Measurements from ENCODE around the gene KLLN.
"Not testable (repeated sequence)": the region's sequence is repeated elsewhere in the genome, so short reads cannot be mapped to it uniquely, and the experiment has no call there.

KLLN gene

DNA sequence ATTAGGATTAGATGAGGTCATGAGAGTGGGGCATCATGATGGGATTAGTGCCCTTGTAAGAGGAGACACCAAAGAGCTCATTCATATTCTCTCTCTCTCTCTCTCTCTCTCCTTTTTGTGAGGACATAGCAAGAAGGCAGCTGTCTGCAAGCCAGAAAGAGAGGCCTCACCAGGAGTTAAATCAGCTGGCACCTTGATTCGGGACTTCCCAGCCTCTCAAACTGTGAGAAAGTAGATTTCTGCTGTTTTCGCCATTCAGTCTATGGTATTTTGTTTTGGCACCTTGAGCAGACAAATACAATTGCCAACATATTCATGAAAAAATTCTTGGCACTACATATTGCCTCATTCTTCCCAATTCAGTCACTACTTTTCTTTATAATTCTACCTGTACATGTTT, 24.7 kb downstream of the KLLN start:
- no peak for DNase-seq

DNA sequence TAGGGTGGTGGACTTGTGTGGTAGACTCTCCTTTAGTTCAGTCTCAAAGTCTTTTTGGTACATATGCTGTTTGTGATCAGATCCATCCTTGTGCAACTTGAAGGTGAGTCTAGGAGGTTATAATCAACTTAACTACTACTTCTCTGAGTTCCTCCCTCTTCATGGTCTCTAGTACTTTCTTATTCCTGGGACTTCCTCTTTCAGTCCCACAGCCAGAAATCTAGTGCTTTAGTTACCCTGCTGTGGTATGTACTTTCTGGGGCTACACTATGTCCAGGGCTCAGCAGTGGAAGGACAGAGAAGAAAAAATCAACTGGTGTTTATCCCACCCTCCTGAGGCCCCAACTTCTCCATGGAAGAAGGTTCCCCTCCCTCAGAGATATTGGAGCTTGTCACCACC, 25.9 kb downstream of the KLLN start:
- DNase-seq = no peak

- DNase-seq = no peak
These were observed 27.2 kb downstream of the KLLN start for GRCh38 chr10:87836098-87836497.

GRCh38 chr10:87829986-87830729, 33.2 kb downstream of the KLLN start:
- no peak for DNase-seq

GRCh38 chr10:87829051-87829450, 34.3 kb downstream of the KLLN start:
- DNase-seq = not testable (repeated sequence)

- DNase-seq = no peak
These were observed 35.7 kb downstream of the KLLN start for GRCh38 chr10:87827681-87828080.

DNA sequence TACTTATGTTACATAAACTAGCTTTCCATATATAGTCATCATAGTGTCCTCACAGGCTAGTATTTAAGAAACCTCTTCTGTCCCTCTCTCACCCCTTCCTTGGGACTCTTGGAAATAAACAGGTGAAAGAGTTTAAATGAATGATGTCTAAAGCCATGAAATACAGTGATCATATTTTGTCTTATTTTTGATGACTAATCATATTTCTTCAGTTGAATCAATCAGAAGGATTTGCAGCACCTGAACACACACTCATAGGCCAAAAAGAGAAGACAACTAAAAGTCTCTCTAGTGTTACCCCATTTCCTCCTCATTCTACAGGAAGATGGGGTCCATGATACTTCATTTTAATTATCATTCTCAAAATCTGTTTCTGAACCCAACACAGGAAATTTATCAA, 36.7 kb downstream of the KLLN start:
- no peak for DNase-seq

DNA sequence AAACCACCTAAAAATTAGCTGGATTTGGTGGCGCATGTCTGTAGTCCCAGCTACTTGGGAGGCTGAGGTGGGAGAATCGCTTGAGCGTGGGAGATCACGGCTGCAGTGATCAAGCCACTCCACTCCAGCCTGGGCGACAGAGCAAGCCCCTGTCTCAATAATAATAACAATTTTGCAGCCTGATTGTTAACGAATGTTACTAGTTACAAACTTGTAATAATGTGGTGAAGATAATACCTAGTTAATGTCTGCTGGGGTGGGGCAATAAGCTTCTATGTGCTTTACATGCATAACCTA, 44.1 kb downstream of the KLLN start:
- DNase-seq = no peak

DNA sequence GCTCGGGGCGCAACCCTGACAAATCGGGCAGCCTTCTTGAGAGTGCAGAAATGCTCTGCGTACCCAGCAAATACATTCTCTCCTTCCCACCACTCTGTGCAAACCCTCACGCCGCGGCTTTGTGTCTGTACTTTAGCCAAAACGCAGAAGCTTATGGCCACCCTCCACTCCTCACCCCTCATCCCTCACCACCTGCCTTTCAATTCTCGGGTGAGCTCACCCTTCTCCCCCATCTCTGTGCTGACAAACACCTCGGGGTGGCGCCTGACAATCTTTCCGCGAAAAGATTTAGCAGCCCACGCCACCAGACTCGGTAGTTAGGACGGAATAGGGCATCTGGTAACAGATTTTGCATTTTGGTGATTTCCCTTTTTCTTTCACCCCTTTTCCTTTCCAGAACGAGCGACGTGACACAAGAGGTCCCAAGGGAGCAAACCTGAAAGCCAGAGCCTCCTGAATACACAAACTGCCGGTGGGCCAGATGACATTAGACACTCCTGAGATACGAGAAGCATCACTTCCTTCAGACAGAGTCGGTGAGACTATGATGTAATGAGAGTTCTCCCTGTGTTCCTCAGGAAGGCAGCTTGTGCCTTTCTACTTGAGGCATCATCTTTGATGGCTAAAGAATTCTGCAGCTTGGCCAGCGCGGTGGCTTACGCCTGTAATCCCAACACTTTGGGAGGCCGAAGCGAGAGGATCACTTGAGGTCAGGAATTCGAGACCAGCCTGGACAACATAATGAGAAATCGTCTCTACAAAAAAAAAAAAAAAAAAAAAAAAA, 44.6 kb downstream of the KLLN start:
- peak; percentile 72 for DNase-seq

GRCh38 chr10:87817609-87818504, 45.5 kb downstream of the KLLN start, which contains the start of gene ATAD1:
Gene ATAD1, minus strand, starts transcription at chr10:87818226. Its CDS starts 3,627 bp downstream, at chr10:87814599.
- DNase-seq = peak; percentile 90

GRCh38 chr10:87816898-87817608, 46.3 kb downstream of the KLLN start:
- DNase-seq = no peak

DNA sequence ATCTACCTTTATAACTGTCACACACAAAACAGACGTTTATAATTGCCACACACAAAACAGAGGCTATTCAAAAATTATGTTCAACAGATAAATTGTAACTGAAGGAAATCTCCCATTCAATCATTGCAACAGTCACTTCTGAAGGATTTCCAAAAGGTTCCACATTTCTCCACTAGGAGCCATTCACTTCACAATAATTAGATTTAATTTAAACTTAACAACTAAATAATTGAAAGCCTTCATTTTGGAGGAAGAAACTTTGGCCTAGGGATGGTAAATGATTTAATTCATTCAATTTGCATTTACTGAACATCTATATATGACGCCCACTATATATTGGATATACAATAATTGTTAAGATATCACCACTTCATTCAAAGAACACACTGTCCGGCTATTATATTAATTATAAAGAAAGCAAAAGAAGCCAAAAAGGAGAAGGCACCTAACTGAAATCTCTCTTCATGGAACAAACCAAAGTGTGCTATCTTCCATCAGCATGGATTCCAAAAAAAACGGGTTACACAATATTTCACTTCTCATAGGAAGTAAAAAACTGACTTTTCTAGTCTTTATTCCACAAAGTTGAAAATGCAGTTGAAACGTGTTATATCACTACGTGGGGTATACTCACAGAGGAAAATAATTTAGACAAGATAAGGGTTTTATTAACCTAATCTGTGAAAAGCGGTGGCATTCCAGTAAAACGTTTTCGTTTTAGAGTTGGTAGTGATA, 47.0 kb downstream of the KLLN start:
- DNase-seq = no peak
